Inflammatory macrophage treated with lipopolysaccharide for 1 hour (primary cell): ENCODE results near the gene OR11A1.
"Not testable (repeated sequence)": the region's sequence is repeated elsewhere in the genome, so short reads cannot be mapped to it uniquely, and the experiment has no call there.

Experiments used
- DNase-seq, 2 donors: peaks; one replicate each; pipeline ENCODE4 v3.0.0-alpha.2; 2020 to 2022

Gene OR11A1

DNA sequence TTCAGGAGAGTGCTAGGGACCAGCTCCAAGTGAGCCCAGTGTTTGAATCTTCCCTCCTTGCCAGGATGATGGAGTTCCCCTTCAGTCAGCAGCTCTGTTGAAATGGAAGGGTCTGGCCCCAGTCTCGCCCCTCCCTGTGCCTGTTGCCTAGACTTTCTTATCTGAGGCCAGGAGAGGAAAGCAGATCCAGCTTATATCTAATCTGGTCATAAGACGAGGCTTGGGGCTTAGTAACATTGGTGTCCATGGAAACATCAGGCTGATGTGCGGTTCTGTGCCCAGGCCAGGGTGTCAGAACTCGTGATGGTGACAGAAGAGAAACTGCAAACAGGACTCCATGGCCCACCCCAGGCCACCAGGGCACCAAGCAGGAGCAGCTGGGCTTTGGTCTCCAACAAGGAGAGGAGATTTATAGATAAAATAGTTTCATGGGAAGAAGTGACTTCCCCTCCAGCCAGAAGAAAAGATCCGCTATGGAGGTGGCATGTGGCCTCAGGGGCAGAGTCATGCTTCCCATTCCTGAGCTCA is 21.1 kb upstream of the OR11A1 start:
- no peak for DNase-seq

GRCh38 chr6:29474996-29475395 is 18.1 kb upstream of the OR11A1 start:
- DNase-seq = no peak

DNA sequence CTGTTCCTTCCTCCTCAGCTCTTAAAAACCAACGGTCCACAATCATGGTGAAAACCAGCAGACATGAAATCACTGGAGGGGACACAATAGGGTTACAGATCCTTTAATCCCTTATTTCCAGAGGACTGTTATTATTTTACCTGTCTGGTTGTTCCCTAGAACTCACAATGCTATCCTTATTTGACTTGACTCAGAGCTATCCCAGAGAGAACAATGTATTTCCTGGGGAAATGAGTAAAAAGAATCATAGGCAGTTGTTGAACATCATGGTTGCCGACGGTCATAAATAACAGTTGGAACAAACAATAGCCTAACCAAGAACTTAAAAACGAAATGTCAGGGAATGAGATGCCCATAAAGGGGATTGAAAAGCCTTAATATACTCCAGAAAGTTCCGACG is 9.4 kb upstream of the OR11A1 start:
- no peak for DNase-seq

GRCh38 chr6:29465801-29466200 is 8.9 kb upstream of the OR11A1 start:
- DNase-seq = no peak

DNA sequence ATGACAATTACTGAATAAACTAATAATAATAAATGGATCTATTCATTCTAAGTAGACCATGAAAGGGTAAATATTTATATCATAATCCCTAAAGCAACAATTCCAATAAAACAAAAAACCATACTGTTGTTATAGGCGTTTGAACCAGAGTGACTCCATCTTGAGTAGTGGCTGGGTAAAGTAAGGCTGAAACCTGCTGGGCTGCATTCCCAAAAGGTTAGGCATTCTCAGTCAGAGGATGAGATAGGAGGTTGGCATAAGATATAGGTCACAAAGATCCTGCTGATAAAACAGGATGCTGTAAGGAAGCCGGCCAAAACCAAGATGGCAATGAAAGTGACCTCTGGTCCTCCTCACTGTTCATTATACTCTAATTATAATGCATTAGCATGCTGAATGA is 8.4 kb upstream of the OR11A1 start:
- DNase-seq = no peak

- no peak for DNase-seq
Observed at GRCh38 chr6:29462022-29462421, 5.2 kb upstream of the OR11A1 start.

GRCh38 chr6:29461021-29461814 is 4.3 kb upstream of the OR11A1 start:
- DNase-seq = no peak

DNA sequence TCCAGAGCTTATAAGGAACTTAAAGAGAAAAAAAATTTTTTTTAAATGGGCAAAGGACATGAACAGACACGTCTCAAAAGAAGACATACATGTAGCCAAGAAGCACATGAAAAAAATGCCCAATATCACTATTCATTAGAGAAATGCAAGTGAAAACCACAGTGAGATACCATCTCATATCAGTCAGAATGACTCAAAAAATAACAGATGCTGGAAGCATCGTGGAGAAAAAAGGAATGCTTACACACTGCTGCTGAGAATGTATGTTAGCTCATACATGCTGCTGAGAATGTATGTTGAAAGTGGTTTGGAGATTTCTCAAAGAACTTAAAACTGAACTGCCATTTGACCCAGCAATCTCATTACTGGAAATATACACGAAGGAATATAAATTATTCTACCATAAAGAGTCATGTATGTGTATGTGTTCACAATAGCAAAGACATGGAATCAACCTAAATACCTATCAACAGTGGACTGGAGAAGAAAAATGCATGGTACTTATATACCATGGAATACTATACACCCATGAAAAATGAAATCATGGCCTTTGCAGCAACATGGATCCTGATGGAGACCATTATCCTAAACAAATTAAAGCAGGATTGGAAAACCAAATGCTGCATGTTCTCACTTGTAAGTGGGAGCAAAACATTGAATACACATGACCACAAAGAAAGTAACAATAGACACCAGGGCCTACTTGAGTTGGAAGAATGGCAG is 5.2 kb downstream of the OR11A1 start:
- no peak for DNase-seq

DNA sequence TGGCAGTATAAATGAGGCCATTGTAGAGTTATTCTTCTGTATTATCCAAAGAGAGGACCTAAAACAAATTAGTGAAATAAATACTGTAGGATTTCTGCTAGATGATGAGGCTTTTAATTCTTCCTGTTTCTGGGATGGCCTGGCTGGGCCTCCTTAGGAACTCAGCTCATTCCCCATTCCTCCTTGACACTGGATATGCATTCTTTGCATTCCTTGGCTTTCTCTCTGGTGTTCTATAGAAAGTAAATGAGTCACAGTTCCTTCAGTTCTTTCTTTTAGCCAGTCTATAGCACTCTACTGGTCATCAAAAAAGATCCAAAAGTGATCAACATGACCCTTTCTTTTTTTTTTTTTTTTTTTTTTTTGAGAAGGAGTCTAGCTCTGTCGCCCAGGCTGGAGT is 9.2 kb downstream of the OR11A1 start:
- DNase-seq = no peak

GRCh38 chr6:29444031-29444430 is 12.8 kb downstream of the OR11A1 start:
- DNase-seq = not testable (repeated sequence)

DNA sequence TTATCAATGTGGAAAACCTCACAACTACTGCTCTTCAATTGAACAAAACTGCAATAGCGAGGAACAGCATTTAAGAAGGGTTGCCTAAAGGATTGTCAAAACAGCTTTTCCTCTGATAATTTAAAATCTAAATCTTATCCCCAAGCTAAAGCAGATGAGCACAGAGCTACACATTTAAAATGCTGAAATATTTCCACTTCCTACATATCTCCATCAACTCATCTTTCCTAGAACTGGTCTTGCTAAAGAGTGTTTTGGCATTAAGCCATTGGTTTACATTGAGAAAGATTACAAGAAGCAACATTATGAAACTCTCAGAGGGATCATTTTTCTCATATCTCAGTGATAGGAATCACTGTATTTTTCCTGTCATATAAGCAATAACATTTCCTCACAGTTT is 14.2 kb downstream of the OR11A1 start:
- DNase-seq = peak in 1 of 2 donors; percentile 25

GRCh38 chr6:29439006-29439405 is 17.9 kb downstream of the OR11A1 start, which contains the start of gene OR10C1:
OR10C1 (plus strand) TSS chr6:29439306; CDS start chr6:29440016, 710 bp downstream.
- DNase-seq = no peak

DNA sequence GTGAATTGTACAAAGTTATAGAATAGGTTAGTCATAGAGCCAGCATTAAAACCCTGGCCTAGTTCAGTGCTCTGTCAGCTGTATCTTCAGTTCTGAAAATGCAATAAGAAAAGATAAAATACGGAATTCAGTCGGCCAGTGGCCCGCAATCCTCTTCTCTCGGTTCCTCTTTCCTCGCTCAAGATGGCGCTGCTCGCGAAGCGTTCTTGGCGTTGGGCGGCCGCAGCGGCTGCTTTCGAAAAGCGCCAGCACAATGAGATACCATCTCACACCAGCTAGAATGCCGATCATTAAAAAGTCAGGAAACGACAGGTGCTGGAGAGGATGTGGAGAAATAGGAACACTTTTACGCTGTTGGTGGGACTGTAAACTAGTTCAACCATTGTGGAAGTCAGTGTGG is 20.1 kb downstream of the OR11A1 start:
- DNase-seq = not testable (repeated sequence)

GRCh38 chr6:29426654-29427053 is 30.2 kb downstream of the OR11A1 start:
- DNase-seq = no peak

GRCh38 chr6:29425075-29425474 is 31.8 kb downstream of the OR11A1 start:
- DNase-seq = no peak

DNA sequence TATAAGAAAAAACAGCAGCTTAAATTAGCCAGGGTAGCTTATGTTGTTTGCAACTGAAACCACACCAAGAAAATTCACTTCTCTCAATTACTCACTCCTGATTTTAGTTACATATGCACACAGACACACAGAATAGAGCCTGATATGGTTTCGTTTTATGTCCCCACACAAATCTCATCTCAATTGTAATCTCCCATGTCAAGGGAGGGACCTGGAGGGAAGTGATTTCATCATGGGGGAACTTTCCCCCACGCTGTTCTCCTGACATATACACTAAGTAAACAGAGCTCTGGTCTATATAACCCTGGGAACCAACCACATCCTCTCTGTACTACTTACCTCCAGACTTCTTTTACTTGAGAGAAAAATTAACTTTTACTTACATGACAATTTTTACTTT is 32.3 kb downstream of the OR11A1 start:
- no peak for DNase-seq

- no peak for DNase-seq
Observed at GRCh38 chr6:29424168-29424567, 32.7 kb downstream of the OR11A1 start.

GRCh38 chr6:29419516-29419915 is 37.4 kb downstream of the OR11A1 start:
- DNase-seq = no peak

- DNase-seq = no peak
Observed at GRCh38 chr6:29414588-29414987, 42.3 kb downstream of the OR11A1 start, which contains the start of gene OR12D1. OR12D1 (plus strand) TSS chr6:29414928.

DNA sequence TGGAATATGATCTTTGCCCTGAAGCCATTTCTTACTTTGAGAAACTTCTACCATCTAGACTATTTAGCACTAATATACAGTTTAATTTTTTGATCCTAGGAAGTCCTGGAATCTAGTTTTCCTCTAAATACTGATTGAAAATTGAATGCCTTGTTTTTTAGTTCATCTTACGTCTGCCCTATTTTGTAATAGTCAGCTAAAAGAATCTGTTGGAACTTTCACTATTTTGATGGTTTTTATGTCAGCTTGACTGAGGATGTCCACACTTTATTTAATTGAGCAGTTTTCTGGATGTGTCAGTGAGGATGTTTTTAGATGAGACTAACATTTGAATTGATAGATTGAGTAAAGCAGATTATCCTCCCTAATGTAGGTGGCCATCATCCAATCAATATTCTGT is 53.1 kb downstream of the OR11A1 start:
- DNase-seq = no peak

DNA sequence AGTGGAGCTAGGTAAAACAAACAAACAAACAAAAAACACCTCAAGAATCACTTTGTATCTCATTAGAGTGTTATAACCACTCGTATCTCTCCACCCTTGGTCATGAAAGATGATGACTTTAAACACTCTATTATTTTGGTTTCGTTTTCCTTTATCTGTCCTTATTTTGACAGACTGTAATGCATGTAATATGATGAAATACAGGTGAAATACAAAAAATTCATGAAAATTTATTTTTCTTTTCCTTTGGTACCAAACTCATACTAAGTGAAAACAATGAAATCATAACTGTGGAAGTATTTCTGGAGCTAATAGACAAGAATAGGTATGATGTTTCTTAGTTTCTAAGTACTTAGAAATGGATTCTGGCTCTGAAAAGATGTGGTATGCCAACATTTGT is 57.3 kb downstream of the OR11A1 start:
- DNase-seq = no peak

GRCh38 chr6:29395331-29395730 is 61.5 kb downstream of the OR11A1 start, which contains the start of gene OR12D2:
OR12D2 (plus strand) TSS chr6:29395631; CDS start chr6:29396700, 1,069 bp downstream.
- no peak for DNase-seq

GRCh38 chr6:29388533-29388932 is 68.3 kb downstream of the OR11A1 start:
- DNase-seq = no peak

DNA sequence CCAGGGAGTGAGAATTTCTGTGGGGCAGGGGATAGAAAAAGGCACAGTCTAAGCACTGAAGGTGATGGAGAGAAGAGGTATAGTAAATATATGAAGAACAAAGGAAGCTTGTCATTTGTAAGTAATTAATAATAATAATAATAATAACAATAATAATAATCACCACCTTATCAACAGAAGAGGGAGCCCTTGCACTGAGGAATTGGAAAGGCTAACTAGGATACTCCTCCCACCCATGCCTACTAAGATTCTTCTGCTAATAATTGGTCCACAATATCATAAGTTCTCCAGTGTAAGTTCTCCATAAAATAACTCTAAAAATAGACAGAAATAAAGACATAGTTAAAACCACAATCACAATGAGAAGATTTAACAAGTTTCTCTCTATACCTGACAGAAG is 80.9 kb downstream of the OR11A1 start:
- DNase-seq = peak in 1 of 2 donors; percentile 9
